ENCODE data around the gene PAPPA2.

DNA sequence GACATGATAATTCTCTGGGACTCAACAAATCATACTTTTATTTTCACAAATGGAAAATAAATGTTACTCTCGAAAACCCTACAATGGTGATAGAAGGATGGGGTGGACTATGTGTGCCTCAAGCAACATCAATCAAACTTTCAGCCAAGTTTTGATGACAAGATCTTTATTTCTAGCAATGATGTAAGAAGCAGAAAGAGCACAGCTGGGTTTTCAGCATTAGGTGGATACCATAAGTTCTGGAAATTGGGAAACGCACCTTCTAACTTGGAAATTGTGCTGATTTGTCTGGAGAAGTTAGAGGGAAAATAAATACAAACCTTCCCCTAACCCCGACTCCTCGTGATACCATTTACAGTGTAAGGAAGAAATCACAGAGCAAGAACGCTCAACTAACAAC, 320.3 kb downstream of the PAPPA2 start:
- TF ChIP-seq MXI1 (IDR thresholded peaks at IDR 0.05; ENCODE audit: borderline replicate concordance, low read depth, low read length) (no peak), CEBPB (IDR thresholded peaks at IDR 0.05; ENCODE audit: low read depth, low read length) (no peak), MAZ (IDR thresholded peaks at IDR 0.05; ENCODE audit: borderline replicate concordance, low read depth, low read length) (no peak)
- TF ChIP-seq, protein P1, sequence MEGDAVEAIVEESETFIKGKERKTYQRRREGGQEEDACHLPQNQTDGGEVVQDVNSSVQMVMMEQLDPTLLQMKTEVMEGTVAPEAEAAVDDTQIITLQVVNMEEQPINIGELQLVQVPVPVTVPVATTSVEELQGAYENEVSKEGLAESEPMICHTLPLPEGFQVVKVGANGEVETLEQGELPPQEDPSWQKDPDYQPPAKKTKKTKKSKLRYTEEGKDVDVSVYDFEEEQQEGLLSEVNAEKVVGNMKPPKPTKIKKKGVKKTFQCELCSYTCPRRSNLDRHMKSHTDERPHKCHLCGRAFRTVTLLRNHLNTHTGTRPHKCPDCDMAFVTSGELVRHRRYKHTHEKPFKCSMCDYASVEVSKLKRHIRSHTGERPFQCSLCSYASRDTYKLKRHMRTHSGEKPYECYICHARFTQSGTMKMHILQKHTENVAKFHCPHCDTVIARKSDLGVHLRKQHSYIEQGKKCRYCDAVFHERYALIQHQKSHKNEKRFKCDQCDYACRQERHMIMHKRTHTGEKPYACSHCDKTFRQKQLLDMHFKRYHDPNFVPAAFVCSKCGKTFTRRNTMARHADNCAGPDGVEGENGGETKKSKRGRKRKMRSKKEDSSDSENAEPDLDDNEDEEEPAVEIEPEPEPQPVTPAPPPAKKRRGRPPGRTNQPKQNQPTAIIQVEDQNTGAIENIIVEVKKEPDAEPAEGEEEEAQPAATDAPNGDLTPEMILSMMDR (conservative IDR thresholded peaks at IDR 0.05; ENCODE audit: low read depth, low read length) = no peak
